Esophagus muscularis mucosa (tissue), 3 donors: Measurements from ENCODE around the gene TRPM6.

Experiments used
- CTCF ChIP-seq, 3 experiments: fragments of 200-600 bp in 2 of 3; fragments of 450-650 bp in 1 of 3; sonication (generic) in 2 of 3; IDR thresholded peaks; one replicate each; pipeline ENCODE4 v1.5.1; 2017 to 2019; ENCODE audit warnings: antibody characterized with exemption in 3 of 3, mild to moderate bottlenecking in 2 of 3, moderate library complexity in 1 of 3
- EP300 ChIP-seq: sonication (generic); formaldehyde crosslinking; IDR thresholded peaks from one replicate; pipeline ENCODE4 v1.6.1; 2017; ENCODE audit warnings: antibody characterized with exemption

GRCh38 chr9:74762950-74763349 lies 124.8 kb downstream of the TRPM6 start:
- no peak for TF ChIP-seq CTCF (IDR thresholded peaks at IDR 0.05)
- TF ChIP-seq EP300 = no peak
